B cell (primary cell): ENCODE data around the gene CLGN. TPM values are rescaled to one million over a fixed set of nuclear protein-coding genes. Genes with fewer than 3 reads are reported as not detected.

Experiments used
- ATAC-seq: fragments of 200-7000 bp; cut with Tn5 transposase; one replicate; pipeline ENCODE4 v1.10.0; 2021; ENCODE audit warnings: low read depth, mild to moderate bottlenecking, moderate number of reproducible peaks, moderate library complexity
- CTCF ChIA-PET: fragments of 350-600 bp; sonication (Branson Sonifier 250); formaldehyde crosslinking; loops from one replicate; lab custom pipeline; 2021; ENCODE audit warnings: antibody characterized with exemption, inconsistent platforms; lab: Charles Lee
- POLR2A ChIA-PET: fragments of 350-600 bp; sonication (Branson Sonifier 250); formaldehyde crosslinking; loops from one replicate; lab custom pipeline; 2021; ENCODE audit warnings: antibody characterized with exemption; lab: Charles Lee
- DNase-seq: peaks from one replicate; pipeline ENCODE4 v3.0.0; 2013
- H2AFZ ChIP-seq: 2 replicates; pipeline ENCODE4 v1.6.1; 2012; ENCODE audit warnings: mild to moderate bottlenecking, low read depth, low read length; ENCODE audit not compliant: insufficient read depth, poor library complexity, severe bottlenecking
- H3K27ac ChIP-seq, 2 donors: 1 replicate in 1 of 2; 2 replicates in 1 of 2; pipeline ENCODE4 v1.5.1; 2012 to 2013; ENCODE audit warnings: low read length in 2 of 2, mild to moderate bottlenecking in 2 of 2, moderate library complexity in 1 of 2
- H3K27me3 ChIP-seq, 4 experiments: fragments of 200-600 bp in 1 of 4; sonication (generic) in 1 of 4; replicated peaks in 1 of 4; 1 replicate in 2 of 4; 2 replicates in 2 of 4; pipeline versions ENCODE4 v1.6.1 to v1.7.0; 2013 to 2016; ENCODE audit warnings: low read length in 3 of 4, mild to moderate bottlenecking in 2 of 4, mixed read lengths in 1 of 4, moderate library complexity in 1 of 4; ENCODE audit not compliant: insufficient read depth in 4 of 4, control insufficient read depth in 3 of 4; ENCODE audit errors: control extremely low read depth in 1 of 4
- H3K36me3 ChIP-seq, 2 experiments: replicated peaks in 1 of 2; 1 replicate in 1 of 2; 2 replicates in 1 of 2; pipeline versions ENCODE4 v1.6.1 to v1.7.1; 2013; ENCODE audit warnings: low read length in 1 of 2; ENCODE audit not compliant: insufficient read depth in 2 of 2, control insufficient read depth in 1 of 2; ENCODE audit errors: control extremely low read depth in 1 of 2, extremely low read depth in 1 of 2
- H3K4me1 ChIP-seq, 2 donors: fragments of 200-600 bp in 1 of 2; sonication (generic) in 1 of 2; 1 replicate in 1 of 2; 2 replicates in 1 of 2; pipeline versions ENCODE4 v1.5.1 to v1.6.1; 2013 to 2017; ENCODE audit warnings: low read length in 2 of 2; ENCODE audit not compliant: control insufficient read depth in 2 of 2, insufficient read depth in 2 of 2
- H3K4me2 ChIP-seq: replicated peaks from 2 replicates; pipeline ENCODE3; 2012; ENCODE audit warnings: mild to moderate bottlenecking, low read depth, low read length; ENCODE audit not compliant: poor library complexity, severe bottlenecking
- H3K4me3 ChIP-seq, 5 experiments: fragments of 200-600 bp in 1 of 5; sonication (generic) in 1 of 5; 1 replicate in 3 of 5; 2 replicates in 2 of 5; pipeline versions ENCODE4 v1.5.1 to v1.7.0; 2011 to 2016; ENCODE audit warnings: low read length in 4 of 5, mild to moderate bottlenecking in 4 of 5, low read depth in 2 of 5, control low read depth in 1 of 5, moderate library complexity in 1 of 5; ENCODE audit not compliant: insufficient read depth in 1 of 5; ENCODE audit errors: control extremely low read depth in 1 of 5, extremely low read depth in 1 of 5
- H3K79me2 ChIP-seq: fragments of 200-600 bp; sonication (generic); one replicate; pipeline ENCODE4 v1.6.0; 2016; ENCODE audit warnings: low read length; ENCODE audit not compliant: control insufficient read depth, insufficient read depth
- H3K9ac ChIP-seq: fragments of 200-600 bp; sonication (generic); 2 replicates; pipeline ENCODE4 v1.6.1; 2017; ENCODE audit warnings: mild to moderate bottlenecking, low read length, moderate library complexity
- H3K9me3 ChIP-seq, 3 donors: one replicate each; pipeline versions ENCODE4 v1.6.1 to v1.7.1; 2013; ENCODE audit warnings: low read length in 2 of 3; ENCODE audit not compliant: control insufficient read depth in 2 of 3, insufficient read depth in 1 of 3; ENCODE audit errors: control extremely low read depth in 1 of 3
- H4K20me1 ChIP-seq: 2 replicates; pipeline ENCODE4 v1.6.0; 2012; ENCODE audit warnings: mild to moderate bottlenecking, low read length; ENCODE audit not compliant: insufficient read depth, control insufficient read depth, poor library complexity, severe bottlenecking
- H3K27ac Mint-ChIP-seq: one replicate; pipeline ENCODE4 v1.8.0; 2021; ENCODE audit warnings: mixed read lengths
- H3K27me3 Mint-ChIP-seq: one replicate; pipeline ENCODE4 v1.8.0; 2021; ENCODE audit warnings: mixed read lengths
- H3K4me1 Mint-ChIP-seq: one replicate; pipeline ENCODE4 v1.8.0; 2021; ENCODE audit warnings: mixed read lengths
- H3K4me3 Mint-ChIP-seq: one replicate; pipeline ENCODE4 v1.8.0; 2021; ENCODE audit warnings: mixed read lengths
- H3K9me3 Mint-ChIP-seq: one replicate; pipeline ENCODE4 v1.8.0; 2022; ENCODE audit warnings: mixed read lengths; ENCODE audit not compliant: insufficient read depth
- EZH2 ChIP-seq: IDR thresholded peaks from 2 replicates; pipeline ENCODE4 v1.6.1; 2012; ENCODE audit warnings: borderline replicate concordance, low read depth, mild to moderate bottlenecking, moderate library complexity, low read length; ENCODE audit not compliant: insufficient read depth, poor library complexity, severe bottlenecking
- WGBS: methylation state at CpG from one replicate; pipeline ENCODE4 v1.1.5; 2013; ENCODE audit warnings: missing lambda C conversion rate; ENCODE audit not compliant: insufficient coverage; 5-methylcytosine and 5-hydroxymethylcytosine counted together
- intact Hi-C: fragments of 100-400 bp; cut with micrococcal nuclease; formaldehyde crosslinking; loops from one replicate; pipeline ENCODE4 v1.10.0; 2022
- polyA plus RNA-seq: library from polyadenylated mRNA; depleted of rRNA; stranded (reverse); fragments of >200 nt; gene quantifications from 2 replicates; pipeline ENCODE4 v1.2.3, GENCODE V29; 2012
- total RNA-seq, 2 donors: library from RNA; stranded (reverse); fragments of 120-200 nt in 1 of 2; gene quantifications; 1 replicate in 1 of 2; 2 replicates in 1 of 2; pipeline versions ENCODE4 v1.2.3 to v1.2.4, GENCODE V29; 2013 to 2022
- TF ChIP-seq, protein P1 (sequence below): fragments of 200-600 bp; IDR thresholded peaks from one replicate; pipeline ENCODE4 v1.8.0; 2022; ENCODE audit warnings: antibody characterized with exemption, mild to moderate bottlenecking

The CLGN gene
- total and polyA plus RNA-seq, 2 donors (not counting 1 experiment from before 2014, with no cell fraction given) = not detected

DNA sequence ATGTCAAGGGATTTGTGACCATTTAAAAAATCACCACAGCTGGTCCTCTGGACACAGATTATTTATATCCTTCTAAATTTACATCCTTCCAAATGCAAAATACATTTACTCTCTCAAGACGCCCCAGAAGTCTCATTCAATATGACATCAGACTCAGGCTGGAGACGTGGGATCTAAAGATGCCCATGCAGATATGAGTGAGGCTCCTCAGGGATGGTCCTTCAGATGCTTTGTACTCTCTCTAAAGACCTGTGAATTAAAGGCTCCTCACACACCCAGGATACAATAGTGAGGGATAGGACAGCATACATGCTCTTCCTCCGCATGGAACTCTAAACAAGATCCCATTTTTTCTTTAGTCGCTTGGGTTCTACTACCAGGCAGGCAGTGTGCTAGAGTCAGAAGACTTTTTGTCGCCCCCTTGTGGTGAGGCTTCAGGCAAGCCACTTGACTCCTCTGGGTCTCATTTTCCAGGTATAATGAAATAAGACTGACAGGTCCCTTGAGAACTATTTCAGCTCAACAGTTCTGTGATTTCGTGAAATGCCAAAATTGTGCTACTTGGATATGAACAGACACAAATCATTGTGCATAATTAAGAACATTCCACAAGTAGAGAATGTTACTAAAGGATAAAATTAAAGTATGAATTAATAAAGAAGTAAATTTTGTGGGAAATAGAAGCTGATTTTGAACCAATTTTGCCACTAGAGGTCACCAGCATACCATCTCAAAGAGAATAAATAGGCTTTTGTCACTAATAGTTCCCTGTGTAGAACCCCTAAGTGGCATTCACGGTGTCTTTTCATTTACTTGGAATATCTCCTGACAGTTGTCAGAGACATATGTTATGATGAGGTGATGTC, 67.7 kb downstream of the CLGN start:
- Mint-ChIP-seq H3K27me3 (peaks cover 12% of the 10 kb centered on the region), H3K4me3 (no peak overlapping the region), H3K27ac (no peak overlapping the region), H3K4me1 (peaks cover 7% of the 10 kb centered on the region), H3K9me3 (no peaks in the 10 kb centered on the region)
- DNase-seq (peak; percentile 84), ATAC-seq (peak; percentile 90)
- no peaks in the 10 kb centered on the region for H4K20me1 ChIP-seq
- H3K4me3 ChIP-seq = no peak overlapping the region
- peaks cover 0 to 3% of the 10 kb centered on the region in 2 donors for H3K4me1 ChIP-seq
- no peak overlapping the region for H3K27ac ChIP-seq
- H3K9me3 ChIP-seq = peaks cover 0 to 2% (median 0%) of the 10 kb centered on the region in 3 donors
- CTCF ChIA-PET = interaction anchor here (0.5 to 8.7 kb wide), 75 partner anchors 8 to 925 kb away, joined by 3 to 154 read pairs (median 4); partner anchors contain the start of genes CLGN, ELMOD2, MGST2 and SCOC
- H3K36me3 ChIP-seq = no peaks in the 10 kb centered on the region
- 40% methylated on average over 2 of the region's 7 CpGs for WGBS
- H2AFZ ChIP-seq = no peak overlapping the region
- H3K79me2 ChIP-seq = no peaks in the 10 kb centered on the region
- intact Hi-C loops = loop anchor here (1.0 kb wide), 4 partner anchors 14 to 625 kb away; partner anchors contain the start of gene SCOC
- TF ChIP-seq EZH2 = no peak
- TF ChIP-seq, protein P1, sequence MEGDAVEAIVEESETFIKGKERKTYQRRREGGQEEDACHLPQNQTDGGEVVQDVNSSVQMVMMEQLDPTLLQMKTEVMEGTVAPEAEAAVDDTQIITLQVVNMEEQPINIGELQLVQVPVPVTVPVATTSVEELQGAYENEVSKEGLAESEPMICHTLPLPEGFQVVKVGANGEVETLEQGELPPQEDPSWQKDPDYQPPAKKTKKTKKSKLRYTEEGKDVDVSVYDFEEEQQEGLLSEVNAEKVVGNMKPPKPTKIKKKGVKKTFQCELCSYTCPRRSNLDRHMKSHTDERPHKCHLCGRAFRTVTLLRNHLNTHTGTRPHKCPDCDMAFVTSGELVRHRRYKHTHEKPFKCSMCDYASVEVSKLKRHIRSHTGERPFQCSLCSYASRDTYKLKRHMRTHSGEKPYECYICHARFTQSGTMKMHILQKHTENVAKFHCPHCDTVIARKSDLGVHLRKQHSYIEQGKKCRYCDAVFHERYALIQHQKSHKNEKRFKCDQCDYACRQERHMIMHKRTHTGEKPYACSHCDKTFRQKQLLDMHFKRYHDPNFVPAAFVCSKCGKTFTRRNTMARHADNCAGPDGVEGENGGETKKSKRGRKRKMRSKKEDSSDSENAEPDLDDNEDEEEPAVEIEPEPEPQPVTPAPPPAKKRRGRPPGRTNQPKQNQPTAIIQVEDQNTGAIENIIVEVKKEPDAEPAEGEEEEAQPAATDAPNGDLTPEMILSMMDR = peak; percentile 98
- H3K4me2 ChIP-seq = peak overlapping the region; percentile 17
- peaks cover 0 to 2% (median 0%) of the 10 kb centered on the region in 4 experiments for H3K27me3 ChIP-seq
- no peak overlapping the region for H3K9ac ChIP-seq
- POLR2A ChIA-PET = interaction anchor here (1.2 kb wide), 1 partner anchor 235 kb away, joined by 4 read pairs; no protein-coding TSS in a partner anchor

DNA sequence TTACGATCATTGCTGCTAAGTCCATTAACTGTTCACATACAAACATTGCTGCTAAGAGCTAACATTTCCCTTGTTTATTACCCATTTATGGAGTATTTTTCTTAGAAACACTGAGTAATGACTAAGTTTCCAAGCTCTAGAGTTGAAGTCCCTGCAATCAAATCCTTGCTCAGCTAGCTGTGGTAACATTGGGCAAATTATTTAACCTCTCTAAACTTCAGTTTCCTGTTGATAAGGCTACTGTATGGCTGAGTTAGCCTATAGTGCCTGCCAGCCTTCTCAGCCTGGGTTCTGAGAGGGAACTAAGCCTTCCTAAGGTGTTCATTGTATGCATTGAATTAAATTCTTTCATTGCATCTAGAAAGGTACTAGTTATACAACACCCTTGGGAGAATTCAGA, 69.2 kb downstream of the CLGN start:
- peaks cover 0 to 2% (median 0%) of the 10 kb centered on the region in 3 donors for H3K9me3 ChIP-seq
- CTCF ChIA-PET = interaction anchor here (1.6 to 8.7 kb wide), 6 partner anchors 8 to 526 kb away, joined by 3 to 154 read pairs (median 28); no protein-coding TSS in a partner anchor
- ATAC-seq (no peak), DNase-seq (no peak)
- peaks cover 7% of the 10 kb centered on the region for H3K4me1 Mint-ChIP-seq
- no CpG with 5 or more reads among the region's 1 CpG for WGBS
- peaks cover 0 to 2% (median 0%) of the 10 kb centered on the region in 4 experiments for H3K27me3 ChIP-seq
- no peak overlapping the region for H3K27ac Mint-ChIP-seq
- H4K20me1 ChIP-seq = no peaks in the 10 kb centered on the region
- no peak overlapping the region for H3K4me3 ChIP-seq
- H3K27me3 Mint-ChIP-seq = peaks cover 12% of the 10 kb centered on the region
- H3K4me3 Mint-ChIP-seq = no peak overlapping the region
- H3K4me1 ChIP-seq = peaks cover 0 to 3% of the 10 kb centered on the region in 2 donors
- H2AFZ ChIP-seq = no peak overlapping the region
- TF ChIP-seq, protein P1 = no peak
- POLR2A ChIA-PET = no interaction called here
- H3K4me2 ChIP-seq = no peak overlapping the region
- no peak overlapping the region for H3K9ac ChIP-seq
- H3K79me2 ChIP-seq = no peaks in the 10 kb centered on the region
- intact Hi-C loops = no loop called here
- H3K27ac ChIP-seq = no peak overlapping the region
- H3K36me3 ChIP-seq = no peaks in the 10 kb centered on the region
- H3K9me3 Mint-ChIP-seq = no peaks in the 10 kb centered on the region
